Body of pancreas (tissue), 4 donors: ENCODE measurements around the gene PLA2G4C. TPM values are rescaled to one million over a fixed set of nuclear protein-coding genes. Genes with fewer than 3 reads are reported as not detected.
A peak's percentile ranks its signal among the peaks of the same experiment; 100 is the strongest.
"Not testable (repeated sequence)": the region's sequence is repeated elsewhere in the genome, so short reads cannot be mapped to it uniquely, and the experiment has no call there.

Source experiments
- ATAC-seq: fragments of 150-250 bp; one replicate; pipeline ENCODE4 v1.9.1; 2016
- DNase-seq, 4 donors: peaks; one replicate each; pipeline ENCODE4 v3.0.0-alpha.2; 2019
- H3K27ac ChIP-seq, 4 donors: fragments of 200-600 bp; sonication (generic); 1 replicate in 3 of 4; 2 replicates in 1 of 4; pipeline versions ENCODE4 v1.5.1 to v1.6.1; 2016 to 2019; ENCODE audit warnings: mild to moderate bottlenecking in 1 of 4, mixed read lengths in 1 of 4, moderate library complexity in 1 of 4
- H3K27me3 ChIP-seq, 2 donors: fragments of 200-600 bp; sonication (generic); one replicate each; pipeline ENCODE4 v1.6.0; 2016; ENCODE audit warnings: mild to moderate bottlenecking in 1 of 2
- H3K36me3 ChIP-seq, 2 donors: fragments of 200-600 bp; sonication (generic); replicated peaks in 1 of 2; 2 replicates each; pipeline ENCODE4 v1.5.1; 2016; ENCODE audit warnings: low read depth in 2 of 2; ENCODE audit not compliant: insufficient read depth in 1 of 2
- H3K4me1 ChIP-seq: fragments of 200-600 bp; sonication (generic); one replicate; pipeline ENCODE4 v1.6.0; 2016
- H3K4me3 ChIP-seq, 2 donors: fragments of 200-600 bp; sonication (generic); 1 replicate in 1 of 2; 2 replicates in 1 of 2; pipeline ENCODE4 v1.5.1; 2016 to 2019
- H3K9me3 ChIP-seq, 3 donors: fragments of 200-600 bp; sonication (generic); 1 replicate in 2 of 3; 2 replicates in 1 of 3; pipeline ENCODE4 v1.5.1; 2016
- CTCF ChIP-seq, 7 experiments: fragments of 450-650 bp in 4 of 7; fragments of 200-600 bp in 3 of 7; sonication (generic) in 3 of 7; IDR thresholded peaks; one replicate each; pipeline ENCODE4 v1.5.1; 2016 to 2019; ENCODE audit warnings: antibody characterized with exemption in 7 of 7
- POLR2A ChIP-seq, 3 donors: fragments of 450-650 bp; IDR thresholded peaks; one replicate each; pipeline ENCODE4 v1.6.1; 2016; ENCODE audit warnings: antibody characterized with exemption in 3 of 3, mild to moderate bottlenecking in 2 of 3
- WGBS, 2 donors: methylation state at CpG; one replicate each; pipeline ENCODE4 v1.1.5; 2017; 5-methylcytosine and 5-hydroxymethylcytosine counted together
- intact Hi-C: fragments of 100-400 bp; cut with DNase I; formaldehyde crosslinking; loops from one replicate; pipeline ENCODE4 v1.15.1; 2023
- total RNA-seq, 2 donors: library from RNA; depleted of rRNA; stranded (reverse); fragments of >200 nt; gene quantifications; one replicate each; pipeline ENCODE4 v1.1.0, GENCODE V29; 2016

Gene PLA2G4C
- total RNA-seq, 2 donors from 2014 or later: 4.4 to 10.9 TPM

- no peak overlapping the region for H3K4me3 ChIP-seq
- WGBS, 2 donors: 22 to 36% methylated on average over 1 to 5 of the region's 5 CpGs
- no peak for TF ChIP-seq CTCF (IDR thresholded peaks at IDR 0.05)
- no peak for TF ChIP-seq POLR2A (IDR thresholded peaks at IDR 0.05)
- H3K36me3 ChIP-seq: no peaks in the 10 kb centered on the region
- peak overlapping the region in 3 of 4 donors; percentile 11 to 46 (median 42) for H3K27ac ChIP-seq
- no peaks in the 10 kb centered on the region for H3K9me3 ChIP-seq
- no peaks in the 10 kb centered on the region for H3K27me3 ChIP-seq
- DNase-seq (peak in 1 of 4 donors; percentile 11), ATAC-seq (peak; percentile 84)
- peaks cover 10% of the 10 kb centered on the region for H3K4me1 ChIP-seq
- intact Hi-C loops: no loop called here
These were observed 20.3 kb downstream of the PLA2G4C start for GRCh38 chr19:48090281-48090802.

GRCh38 chr19:48088991-48089390 is 21.6 kb downstream of the PLA2G4C start:
- H3K4me1 ChIP-seq: peaks cover 10% of the 10 kb centered on the region
- H3K27ac ChIP-seq, H3K9me3 ChIP-seq, ATAC-seq, H3K4me3 ChIP-seq, H3K36me3 ChIP-seq, H3K27me3 ChIP-seq, DNase-seq, intact Hi-C loops: not testable (repeated sequence)
- WGBS, 2 donors: 90 to 91% methylated on average over 6 of the region's 6 CpGs

- WGBS, 2 donors: 74 to 79% methylated on average over 5 to 7 of the region's 7 CpGs
- Histone ChIP-seq H3K9me3 (no peaks in the 10 kb centered on the region), H3K36me3 (no peaks in the 10 kb centered on the region), H3K27me3 (no peaks in the 10 kb centered on the region), H3K4me1 (peaks cover 10% of the 10 kb centered on the region), H3K4me3 (no peak overlapping the region), H3K27ac (no peak overlapping the region)
- DNase-seq: no peak
- ATAC-seq: no peak
- TF ChIP-seq CTCF (IDR thresholded peaks at IDR 0.05) (no peak), POLR2A (IDR thresholded peaks at IDR 0.05) (no peak)
- intact Hi-C loops: no loop called here
These were observed 24.4 kb downstream of the PLA2G4C start for GRCh38 chr19:48085904-48086864.

GRCh38 chr19:48085076-48085475 is 25.5 kb downstream of the PLA2G4C start:
- H3K27ac ChIP-seq: peak overlapping the region in 1 of 4 donors; percentile 6
- WGBS, 2 donors: 33% methylated on average over 3 of the region's 3 CpGs; no CpG with 5 or more reads in 1 of the 2 donors
- DNase-seq: no peak
- ATAC-seq: no peak
- TF ChIP-seq POLR2A (IDR thresholded peaks at IDR 0.05) (no peak), CTCF (IDR thresholded peaks at IDR 0.05) (no peak)
- H3K4me1 ChIP-seq: peaks cover 6% of the 10 kb centered on the region
- H3K4me3 ChIP-seq: no peak overlapping the region
- H3K36me3 ChIP-seq: no peaks in the 10 kb centered on the region
- no peaks in the 10 kb centered on the region for H3K27me3 ChIP-seq
- H3K9me3 ChIP-seq: no peaks in the 10 kb centered on the region
- intact Hi-C loops: no loop called here

- no peaks in the 10 kb centered on the region for H3K36me3 ChIP-seq
- no peaks in the 10 kb centered on the region for H3K4me1 ChIP-seq
- no peaks in the 10 kb centered on the region for H3K9me3 ChIP-seq
- TF ChIP-seq POLR2A (IDR thresholded peaks at IDR 0.05) (no peak), CTCF (IDR thresholded peaks at IDR 0.05) (no peak)
- intact Hi-C loops: no loop called here
- ATAC-seq: no peak
- 88 to 96% methylated on average over 5 of the region's 5 CpGs for WGBS, 2 donors
- DNase-seq: no peak
- H3K4me3 ChIP-seq: no peak overlapping the region
- H3K27ac ChIP-seq: no peak overlapping the region
- H3K27me3 ChIP-seq: no peaks in the 10 kb centered on the region
These were observed 29.5 kb downstream of the PLA2G4C start for GRCh38 chr19:48081106-48081505.

GRCh38 chr19:48070177-48070769 is 40.3 kb downstream of the PLA2G4C start:
- H3K27ac ChIP-seq, H3K4me3 ChIP-seq, DNase-seq, ATAC-seq, intact Hi-C loops, H3K36me3 ChIP-seq, H3K27me3 ChIP-seq, H3K9me3 ChIP-seq, H3K4me1 ChIP-seq: not testable (repeated sequence)
- WGBS, 2 donors: 73 to 94% methylated on average over 3 of the region's 3 CpGs
